Measurements from ENCODE around the gene RPS19. TPM values are rescaled to one million over a fixed set of nuclear protein-coding genes. Genes with fewer than 3 reads are reported as not detected.

RPS19 gene
- total RNA-seq, 1 experiment from 2014 or later, result 1,830 TPM

- H3K9ac ChIP-seq (ENCODE audit: low read length), result no peak overlapping the region
- DNase-seq (no peak), ATAC-seq (no peak)
- no peaks in the 10 kb centered on the region for H3F3A ChIP-seq (ENCODE audit: low read length, unreplicated experiment)
- no peak for TF ChIP-seq EZH2 (IDR thresholded peaks at IDR 0.05; ENCODE audit: low read length, unreplicated experiment)
- TF ChIP-seq EZH2phosphoT487 (IDR thresholded peaks at IDR 0.05; ENCODE audit: borderline replicate concordance, low read length), result no peak
- TF ChIP-seq CTCF (conservative IDR thresholded peaks at IDR 0.05; ENCODE audit: low read depth, low read length), result no peak
- H2AFZ ChIP-seq (ENCODE audit: low read length), result no peak overlapping the region
- H3K4me1 ChIP-seq (ENCODE audit: insufficient read depth, low read length), result no peaks in the 10 kb centered on the region
- ChIA-PET CTCF (no interaction called here), POLR2A (ENCODE audit: unreplicated experiment) (no interaction called here)
- no peak overlapping the region for H3K4me3 ChIP-seq (ENCODE audit: low read length)
- no peaks in the 10 kb centered on the region for H3K9me2 ChIP-seq (replicated peaks; ENCODE audit: low read length)
- no TSS peak for BruUV-seq (replicated peaks)
- no peaks in the 10 kb centered on the region for H3K79me2 ChIP-seq (ENCODE audit: low read length)
- no peaks in the 10 kb centered on the region for H3K27me3 ChIP-seq (ENCODE audit: low read length)
- H3K36me3 ChIP-seq (ENCODE audit: low read depth, low read length), result peaks cover 3% of the 10 kb centered on the region; the same call in 1 of the 2 replicates
- no peak overlapping the region for H3K27ac ChIP-seq (ENCODE audit: low read length)
- no peak overlapping the region for H3K4me2 ChIP-seq (ENCODE audit: low read length)
- intact Hi-C loops (cut with micrococcal nuclease), result no loop called here
- H4K20me1 ChIP-seq (ENCODE audit: low read length), result no peaks in the 10 kb centered on the region
- H3K9me3 ChIP-seq (ENCODE audit: low read length), result no peaks in the 10 kb centered on the region
Observed at GRCh38 chr19:41897181-41897580, 37.1 kb downstream of the RPS19 start.

- ATAC-seq (no peak), DNase-seq (no peak)
- TF ChIP-seq CTCF (conservative IDR thresholded peaks at IDR 0.05; ENCODE audit: low read depth, low read length) (no peak), EZH2 (IDR thresholded peaks at IDR 0.05; ENCODE audit: low read length, unreplicated experiment) (no peak), EZH2phosphoT487 (IDR thresholded peaks at IDR 0.05; ENCODE audit: borderline replicate concordance, low read length) (no peak)
- Histone ChIP-seq H3K79me2 (ENCODE audit: low read length) (no peaks in the 10 kb centered on the region), H3K9me2 (replicated peaks; ENCODE audit: low read length) (no peaks in the 10 kb centered on the region), H3K9me3 (ENCODE audit: low read length) (no peaks in the 10 kb centered on the region), H3K9ac (ENCODE audit: low read length) (no peak overlapping the region), H3K27me3 (ENCODE audit: low read length) (no peaks in the 10 kb centered on the region), H3K4me1 (ENCODE audit: insufficient read depth, low read length) (no peaks in the 10 kb centered on the region), H4K20me1 (ENCODE audit: low read length) (no peaks in the 10 kb centered on the region), H3K36me3 (ENCODE audit: low read depth, low read length) (peaks cover 9% of the 10 kb centered on the region; the same call in 1 of the 2 replicates), H3K4me3 (ENCODE audit: low read length) (no peak overlapping the region), H3K27ac (ENCODE audit: low read length) (no peak overlapping the region), H3F3A (ENCODE audit: low read length, unreplicated experiment) (no peaks in the 10 kb centered on the region), H3K4me2 (ENCODE audit: low read length) (no peak overlapping the region), H2AFZ (ENCODE audit: low read length) (no peak overlapping the region)
- ChIA-PET CTCF (no interaction called here), POLR2A (ENCODE audit: unreplicated experiment) (no interaction called here)
- BruUV-seq (replicated peaks), result TSS peak; percentile 29
- intact Hi-C loops (cut with micrococcal nuclease), result no loop called here
Observed at GRCh38 chr19:41897820-41898219, 37.8 kb downstream of the RPS19 start.

GRCh38 chr19:41898235-41898634 is 38.2 kb downstream of the RPS19 start:
- DNase-seq (no peak), ATAC-seq (no peak)
- H4K20me1 ChIP-seq (ENCODE audit: low read length), result no peaks in the 10 kb centered on the region
- peaks cover 13% of the 10 kb centered on the region; the same call in 1 of the 2 replicates for H3K36me3 ChIP-seq (ENCODE audit: low read depth, low read length)
- H3F3A ChIP-seq (ENCODE audit: low read length, unreplicated experiment), result no peaks in the 10 kb centered on the region
- no peaks in the 10 kb centered on the region for H3K79me2 ChIP-seq (ENCODE audit: low read length)
- H3K9me2 ChIP-seq (replicated peaks; ENCODE audit: low read length), result no peaks in the 10 kb centered on the region
- POLR2A ChIA-PET (ENCODE audit: unreplicated experiment), result no interaction called here
- H3K4me1 ChIP-seq (ENCODE audit: insufficient read depth, low read length), result 0 out of 2 replicates have a peak, but pooled peaks cover under 1% of the 10 kb centered on the region
- H3K4me2 ChIP-seq (ENCODE audit: low read length), result no peak overlapping the region
- BruUV-seq (replicated peaks), result no TSS peak
- no peak overlapping the region for H3K4me3 ChIP-seq (ENCODE audit: low read length)
- no peak overlapping the region for H3K27ac ChIP-seq (ENCODE audit: low read length)
- TF ChIP-seq EZH2phosphoT487 (IDR thresholded peaks at IDR 0.05; ENCODE audit: borderline replicate concordance, low read length), result no peak
- TF ChIP-seq EZH2 (IDR thresholded peaks at IDR 0.05; ENCODE audit: low read length, unreplicated experiment), result no peak
- no peak for TF ChIP-seq CTCF (conservative IDR thresholded peaks at IDR 0.05; ENCODE audit: low read depth, low read length)
- no peak overlapping the region for H3K9ac ChIP-seq (ENCODE audit: low read length)
- H2AFZ ChIP-seq (ENCODE audit: low read length), result no peak overlapping the region
- no peaks in the 10 kb centered on the region for H3K27me3 ChIP-seq (ENCODE audit: low read length)
- intact Hi-C loops (cut with micrococcal nuclease), result no loop called here
- no peaks in the 10 kb centered on the region for H3K9me3 ChIP-seq (ENCODE audit: low read length)
- CTCF ChIA-PET, result no interaction called here

All from PC-3 (cell line).